HG03025 (cell line): ENCODE measurements around the gene CUX1.
"Not testable (repeated sequence)": the region's sequence is repeated elsewhere in the genome, so short reads cannot be mapped to it uniquely, and the experiment has no call there.

Experiments used
- ATAC-seq: cut with Tn5 transposase; IDR thresholded peaks from one replicate; pipeline ENCODE4 v1.9.1; 2021; ENCODE audit warnings: mild to moderate bottlenecking, moderate library complexity; ENCODE audit not compliant: unreplicated experiment, low FRiP score

The CUX1 gene

DNA sequence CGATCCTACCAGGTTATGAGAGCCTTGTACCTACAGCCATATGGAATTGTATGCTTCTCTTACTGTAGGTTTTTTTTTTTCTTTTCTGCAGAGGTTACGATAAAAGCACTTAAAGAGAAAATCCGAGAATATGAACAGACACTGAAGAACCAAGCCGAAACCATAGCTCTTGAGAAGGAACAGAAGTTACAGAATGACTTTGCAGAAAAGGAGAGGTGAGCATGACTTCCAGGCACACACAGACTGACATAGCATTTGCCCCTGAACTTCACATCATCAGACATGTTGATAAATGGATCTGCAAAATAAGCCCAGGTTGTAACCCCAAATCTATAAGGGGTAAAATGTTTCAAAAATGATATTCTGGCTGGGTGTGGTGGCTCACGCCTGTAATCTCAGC, 286.8 kb downstream of the CUX1 start:
- ATAC-seq = no peak

DNA sequence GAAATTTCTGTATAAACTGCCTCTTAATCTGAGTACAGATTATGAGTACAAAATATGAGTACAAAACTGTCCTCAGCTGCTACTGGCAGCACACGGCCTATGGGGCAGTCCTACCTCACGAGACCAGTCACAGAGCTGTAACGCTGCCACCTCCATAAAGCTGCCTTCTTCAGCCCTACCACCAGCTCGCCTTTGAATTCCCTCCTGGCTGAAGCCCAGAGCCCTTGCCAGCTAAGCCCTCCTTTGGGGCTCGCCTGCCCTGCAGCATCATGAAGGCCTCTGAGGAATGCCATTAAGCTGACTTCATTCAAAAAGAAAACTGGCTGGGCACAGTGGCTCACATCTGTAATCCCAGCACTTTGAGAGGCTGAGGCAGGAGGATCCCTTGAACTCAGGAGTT, 289.2 kb downstream of the CUX1 start:
- ATAC-seq = no peak

DNA sequence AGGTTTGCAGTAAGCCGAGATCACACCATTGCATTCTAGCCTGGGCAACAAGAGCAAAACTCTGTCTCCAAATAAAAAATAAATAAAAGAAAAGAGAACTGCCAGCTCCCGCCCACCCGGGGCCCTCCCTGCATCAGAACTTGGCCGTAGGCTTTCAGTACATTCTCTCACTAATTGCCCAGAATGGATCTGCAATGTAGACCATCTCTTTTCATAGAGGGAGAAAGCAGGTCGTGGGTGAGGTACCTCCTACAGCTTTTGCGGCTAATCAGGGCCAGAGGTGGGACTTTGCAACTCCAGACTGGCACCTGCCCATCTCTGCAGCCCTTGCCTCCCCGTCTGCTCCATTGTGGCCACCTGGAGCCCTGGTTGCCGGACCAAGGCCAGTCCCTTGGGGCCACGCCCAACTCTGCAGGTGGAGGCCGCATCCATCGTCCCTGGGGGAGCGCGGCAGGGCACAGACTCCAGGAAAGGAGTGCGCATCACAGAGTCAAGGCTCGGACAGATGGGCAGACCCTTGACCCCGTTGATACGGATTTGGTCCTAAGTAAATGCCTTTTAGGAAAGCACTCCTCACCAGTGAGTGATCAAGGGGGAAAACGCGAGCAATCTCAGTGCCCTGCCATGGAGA, 290.2 kb downstream of the CUX1 start:
- ATAC-seq = no peak

DNA sequence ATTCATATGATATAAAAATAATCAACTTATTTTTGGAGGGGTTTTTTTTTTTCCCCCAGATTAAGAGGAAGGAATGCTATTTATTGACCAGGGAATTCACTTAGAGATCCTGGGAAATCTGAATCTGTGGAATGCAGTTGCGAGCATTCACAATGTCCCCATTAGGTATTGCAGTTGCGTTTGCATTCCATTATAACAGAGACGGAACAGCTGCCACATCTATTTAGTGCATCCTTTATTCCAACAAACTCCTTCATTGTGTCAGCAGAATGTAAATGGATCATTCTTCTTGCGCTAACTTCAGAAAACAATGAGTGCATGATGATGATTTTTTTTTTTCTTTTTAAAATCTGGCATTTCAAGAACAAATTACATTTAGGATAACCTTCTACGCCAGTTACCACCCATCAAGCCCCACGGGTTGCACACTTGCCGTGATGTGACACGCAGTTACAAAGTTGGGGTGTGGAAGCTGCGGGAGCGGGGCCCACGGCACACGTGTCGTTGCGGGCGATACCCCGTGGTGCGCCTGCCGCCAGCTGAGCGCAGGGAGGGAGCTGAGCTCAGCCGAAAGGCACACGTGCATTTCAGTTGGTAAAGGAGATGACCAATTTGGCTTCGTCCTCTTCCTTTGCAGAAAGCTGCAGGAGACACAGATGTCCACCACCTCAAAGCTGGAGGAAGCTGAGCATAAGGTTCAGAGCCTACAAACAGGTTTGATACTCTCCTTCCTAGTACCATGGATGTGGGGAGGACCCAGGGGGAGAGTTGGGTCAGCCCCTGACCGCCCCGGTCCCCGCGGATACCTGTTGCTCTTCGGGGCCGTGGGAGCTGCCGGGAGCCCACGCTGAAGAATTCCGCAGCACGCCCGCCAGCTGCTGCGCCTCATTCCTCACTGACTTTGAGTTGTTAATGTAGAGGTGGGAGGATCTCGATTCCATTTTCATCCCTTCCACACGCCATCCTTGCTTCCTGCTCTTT, 293.9 kb downstream of the CUX1 start:
- ATAC-seq = no peak

DNA sequence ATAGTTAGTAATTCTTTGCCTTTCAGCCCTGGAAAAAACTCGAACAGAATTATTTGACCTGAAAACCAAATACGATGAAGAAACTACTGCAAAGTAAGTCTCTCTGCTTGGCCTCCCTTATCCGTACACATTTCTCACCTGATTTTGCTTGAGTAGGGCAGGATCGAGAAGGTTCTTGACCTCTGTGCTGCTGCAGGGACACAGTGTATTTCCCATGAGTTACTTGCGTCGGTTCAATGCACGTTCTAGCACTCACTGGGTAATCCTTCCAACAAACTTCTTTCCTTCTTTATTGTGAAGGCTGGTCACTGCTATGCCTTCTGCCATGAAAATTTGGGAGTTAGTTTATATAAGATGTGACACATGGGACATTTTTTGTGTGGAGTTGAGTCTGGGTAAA, 297.8 kb downstream of the CUX1 start:
- ATAC-seq = no peak

DNA sequence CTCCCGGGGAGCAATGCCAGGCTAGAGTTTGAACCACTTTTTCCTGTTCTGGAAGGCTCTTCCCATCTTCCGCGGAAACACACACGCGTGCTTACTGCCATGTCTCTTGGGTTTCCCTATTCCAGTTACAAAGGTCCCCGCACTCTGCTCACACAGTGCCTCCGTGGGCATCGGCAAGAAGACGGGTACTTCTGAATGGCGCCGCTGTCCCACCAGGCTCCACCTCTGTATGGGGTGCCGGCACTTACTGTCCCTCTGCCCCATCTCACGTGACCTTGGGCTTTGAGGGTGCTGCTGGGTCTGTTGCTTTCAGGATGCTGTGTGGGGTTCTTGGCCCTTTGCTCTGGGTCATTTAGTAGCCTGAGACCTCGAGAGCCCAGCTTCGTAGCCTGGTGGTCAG, 298.5 kb downstream of the CUX1 start:
- ATAC-seq = no peak

DNA sequence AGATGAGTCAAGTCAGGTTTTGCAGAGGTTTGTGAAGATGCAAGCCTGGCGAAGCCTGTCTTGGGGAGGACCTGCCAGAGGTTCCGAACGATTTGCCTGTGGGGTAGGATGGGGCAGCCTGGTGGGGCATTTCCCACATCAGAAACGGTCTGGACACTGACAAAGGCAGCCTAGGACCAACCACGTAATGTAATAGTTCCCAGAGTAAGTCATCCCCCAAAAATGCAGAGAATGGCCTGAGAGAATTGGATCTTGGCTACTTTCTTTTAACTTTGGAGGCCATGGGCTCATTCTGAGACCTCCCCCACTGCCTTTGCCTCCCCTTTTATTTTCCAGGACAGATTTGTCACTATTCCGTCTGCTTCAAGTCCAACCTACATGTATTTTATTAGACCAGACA, 300.3 kb downstream of the CUX1 start:
- ATAC-seq = no peak

DNA sequence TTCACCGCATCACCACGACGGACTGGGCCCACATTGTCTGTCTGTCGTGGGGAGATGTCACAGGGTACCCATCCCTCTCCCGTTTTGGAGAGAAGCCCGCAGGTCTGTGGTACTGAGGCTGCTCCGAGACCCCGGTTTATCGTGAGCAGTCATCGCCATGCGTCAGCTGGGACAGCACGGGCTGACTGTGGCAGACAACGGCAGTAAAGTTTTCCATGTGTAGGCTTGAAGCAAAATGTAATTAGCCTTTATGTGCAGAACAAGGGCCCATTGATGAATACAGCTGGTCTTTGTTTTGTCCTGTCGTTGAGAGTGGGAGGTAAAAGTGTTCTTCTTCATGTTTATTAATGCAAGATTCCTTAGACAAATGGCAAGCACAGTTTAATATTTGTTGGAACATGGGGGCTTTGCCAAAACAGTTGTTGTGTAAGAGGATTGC, 301.8 kb downstream of the CUX1 start:
- no peak for ATAC-seq

DNA sequence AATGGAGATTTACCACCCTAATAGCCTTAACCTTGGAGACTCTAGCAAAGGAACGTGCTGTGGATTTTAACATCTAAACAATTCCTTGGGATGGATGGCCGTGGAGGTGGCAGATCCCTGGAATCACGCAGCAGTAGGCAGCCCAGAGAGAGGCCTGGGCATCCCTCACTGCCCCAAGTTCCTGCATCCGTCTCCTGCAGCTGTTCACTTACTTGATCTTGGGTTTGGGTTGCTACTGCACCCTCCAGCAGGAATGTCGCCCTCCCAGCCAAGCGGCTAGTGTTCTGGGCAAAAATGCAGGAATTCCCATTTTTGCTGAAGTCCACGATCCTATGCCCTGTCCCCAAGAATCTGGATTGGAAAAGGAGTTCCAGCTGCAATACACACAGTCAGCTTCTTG, 302.5 kb downstream of the CUX1 start:
- no peak for ATAC-seq

DNA sequence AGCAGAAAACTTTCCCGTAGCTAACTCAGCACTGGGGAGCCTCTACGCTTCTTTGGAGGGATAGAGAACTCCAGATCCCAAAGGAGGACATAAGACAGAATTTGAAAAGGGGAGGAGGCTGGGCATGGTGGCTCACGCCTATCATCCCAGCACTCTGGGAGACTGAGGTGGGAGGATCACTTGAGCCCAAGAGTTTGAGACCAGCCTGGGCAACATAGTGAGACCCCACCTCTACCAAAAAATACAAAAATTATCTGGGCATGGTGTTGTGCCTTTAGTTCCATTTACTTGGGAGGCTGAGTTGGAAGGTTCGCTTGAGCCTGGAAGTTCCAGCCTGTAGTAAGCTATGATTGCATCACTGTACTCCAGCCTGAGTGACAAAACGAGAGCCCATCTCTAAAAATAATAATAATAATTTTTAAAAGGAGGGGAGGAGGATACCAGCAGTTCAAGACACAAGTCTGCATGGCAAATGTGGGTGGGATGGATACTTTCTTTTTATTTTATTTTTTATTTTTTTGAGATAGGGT, 303.3 kb downstream of the CUX1 start:
- ATAC-seq = no peak

DNA sequence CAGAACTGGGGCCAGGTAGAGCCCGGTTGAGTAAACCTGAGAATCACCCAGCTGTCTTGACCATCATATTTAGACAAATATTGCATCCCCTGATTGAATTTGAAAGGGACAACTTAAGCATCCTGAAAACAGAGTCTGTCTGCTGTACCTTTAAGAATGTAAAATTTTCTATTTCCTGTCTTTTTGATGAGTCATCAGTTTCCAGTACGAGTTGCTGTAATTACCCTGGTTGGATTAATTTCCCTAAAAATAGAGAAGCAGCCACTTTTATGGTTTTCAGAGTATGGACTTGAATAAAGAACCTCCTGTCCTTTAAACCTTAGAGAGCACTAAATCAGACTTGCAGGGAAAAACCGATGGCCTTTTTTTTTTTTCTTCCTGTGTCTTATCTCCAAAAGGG, 304.6 kb downstream of the CUX1 start:
- no peak for ATAC-seq

DNA sequence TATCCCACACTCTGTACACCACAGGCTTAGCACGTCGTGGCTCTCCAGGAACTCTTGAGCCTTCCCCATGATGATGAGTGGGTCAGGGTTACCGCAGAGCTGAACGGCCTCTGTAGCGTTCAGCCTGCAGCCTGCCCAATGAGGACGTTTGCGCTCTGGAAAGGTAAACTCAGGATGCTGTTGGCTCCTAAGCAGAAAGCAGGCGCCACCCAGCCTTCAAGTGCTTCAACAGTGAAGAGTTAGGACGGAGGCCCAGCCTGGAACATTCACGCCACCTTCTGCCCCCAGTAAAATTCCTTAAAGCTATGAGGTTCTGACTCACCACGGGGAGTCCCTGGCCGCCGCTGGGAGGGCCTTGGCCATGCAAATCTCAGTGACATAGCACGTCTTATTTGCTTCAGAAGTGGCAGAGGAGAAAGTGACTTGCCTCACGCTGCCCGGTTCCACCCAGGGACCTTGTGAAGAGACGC, 307.7 kb downstream of the CUX1 start:
- no peak for ATAC-seq

DNA sequence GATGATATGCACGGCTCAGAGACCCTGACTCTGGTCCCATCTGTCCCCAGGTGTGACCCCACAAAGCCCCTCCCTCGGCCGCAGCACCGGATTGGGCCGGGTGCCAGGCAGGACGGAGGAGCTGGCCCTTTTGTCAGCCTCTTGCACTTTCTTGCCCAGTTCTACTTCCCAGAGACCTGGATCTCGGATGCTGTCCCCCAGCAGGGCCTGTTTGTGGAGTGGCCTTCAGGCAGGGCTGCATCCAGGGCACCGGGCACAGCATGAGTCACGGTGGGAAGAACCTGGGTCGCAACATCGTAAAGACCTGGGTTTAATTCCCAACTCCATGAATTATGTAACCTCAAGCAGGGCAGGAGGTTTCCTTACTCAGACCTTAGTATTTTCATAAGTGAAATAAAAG, 310.9 kb downstream of the CUX1 start:
- ATAC-seq = no peak

DNA sequence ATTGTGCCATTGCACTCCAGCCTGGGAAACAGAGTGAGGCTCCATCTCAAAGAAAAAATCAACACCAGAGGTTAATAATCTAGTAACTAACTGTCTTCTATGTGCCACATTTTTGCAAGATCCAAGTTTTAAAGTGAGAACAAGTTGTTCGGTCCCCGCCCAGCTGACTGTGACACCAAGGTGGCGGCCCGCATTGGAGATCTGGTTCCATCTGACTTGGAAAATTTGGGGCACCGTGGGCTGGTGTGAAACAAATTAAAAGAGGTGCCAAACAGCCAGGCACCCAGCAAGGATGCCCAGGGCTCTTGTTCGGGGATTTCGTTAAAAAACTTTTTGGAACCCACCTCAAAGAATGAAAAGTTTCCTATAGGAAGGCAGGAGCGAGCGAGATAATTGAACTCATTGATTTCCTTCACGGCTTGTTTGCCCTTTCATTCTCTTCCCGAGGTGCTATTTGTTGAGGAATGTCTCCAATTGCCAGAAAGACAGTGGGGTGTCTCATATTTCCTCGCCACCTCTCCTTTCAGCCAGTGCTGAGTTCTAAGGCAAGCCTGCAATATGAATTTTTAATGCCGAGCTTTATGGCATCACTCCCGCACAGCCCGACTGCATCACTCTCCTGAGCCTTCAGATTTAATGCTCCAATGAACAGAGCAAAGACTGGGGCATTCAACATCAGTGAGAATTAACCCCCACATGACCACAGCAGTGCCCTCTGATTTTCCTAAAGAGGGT, 312.4 kb downstream of the CUX1 start:
- no peak for ATAC-seq

DNA sequence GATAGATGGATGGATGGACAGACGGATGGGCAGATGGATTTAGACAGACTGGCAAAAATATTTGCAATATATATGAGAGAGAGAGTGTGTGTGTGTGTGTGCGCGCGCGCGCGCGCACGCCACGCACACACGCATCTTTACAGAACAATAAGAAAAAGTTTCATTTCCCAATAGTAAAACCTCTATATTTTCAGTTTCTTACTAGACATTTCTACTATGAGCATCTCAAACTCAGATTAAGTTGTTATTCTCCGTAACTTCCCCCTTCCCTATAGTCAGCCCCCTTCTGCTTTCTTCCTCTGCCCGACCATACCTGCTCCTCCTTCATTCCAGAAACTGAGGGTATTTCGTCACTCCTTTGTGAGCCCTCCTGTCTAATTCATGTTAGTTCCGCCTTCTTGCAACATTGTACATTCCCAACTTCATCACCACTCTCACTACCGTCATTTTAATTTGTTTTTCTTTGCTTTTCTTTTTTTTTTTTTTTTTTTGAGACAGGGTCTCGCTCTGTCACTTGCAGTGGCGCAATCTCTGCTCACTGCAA, 314.9 kb downstream of the CUX1 start:
- no peak for ATAC-seq

DNA sequence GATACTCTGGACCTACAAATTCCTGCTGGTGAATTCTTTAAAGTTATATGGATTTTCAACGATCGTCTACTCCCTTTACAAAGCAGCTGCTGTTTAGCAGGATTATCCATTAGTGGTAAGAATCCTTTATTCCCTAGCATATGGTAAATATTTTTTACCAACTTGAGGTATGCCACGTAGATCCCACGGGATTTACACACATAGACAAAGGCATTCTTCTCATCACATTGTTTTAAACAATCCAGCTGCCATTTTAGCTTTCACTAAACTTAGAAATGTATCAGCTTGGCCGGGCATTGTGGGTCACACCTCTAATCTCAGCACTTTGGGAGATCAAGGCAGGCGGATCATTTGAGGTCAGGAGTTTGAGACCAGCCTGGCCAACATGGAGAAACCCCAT, 321.2 kb downstream of the CUX1 start:
- no peak for ATAC-seq

DNA sequence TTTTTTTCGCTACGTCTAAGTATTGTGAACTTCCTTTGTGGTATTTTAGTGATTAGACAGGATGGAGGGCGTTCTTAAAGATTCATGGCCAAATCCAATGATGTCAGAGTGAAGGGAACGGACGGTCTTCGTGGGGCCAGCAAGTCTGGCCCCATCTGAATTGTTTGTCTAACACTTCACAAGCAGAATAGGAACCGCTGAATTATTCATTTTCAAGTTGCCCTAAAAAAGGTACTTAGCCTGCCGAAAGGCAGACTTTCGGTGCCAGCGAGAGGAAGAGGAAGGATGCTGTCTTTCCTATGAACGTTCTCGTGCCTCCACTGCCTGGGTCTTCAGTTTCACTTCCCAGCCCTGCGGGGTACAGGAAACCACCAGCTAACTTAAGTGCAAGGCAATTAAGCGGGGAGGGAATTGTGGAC, 323.5 kb downstream of the CUX1 start:
- no peak for ATAC-seq

DNA sequence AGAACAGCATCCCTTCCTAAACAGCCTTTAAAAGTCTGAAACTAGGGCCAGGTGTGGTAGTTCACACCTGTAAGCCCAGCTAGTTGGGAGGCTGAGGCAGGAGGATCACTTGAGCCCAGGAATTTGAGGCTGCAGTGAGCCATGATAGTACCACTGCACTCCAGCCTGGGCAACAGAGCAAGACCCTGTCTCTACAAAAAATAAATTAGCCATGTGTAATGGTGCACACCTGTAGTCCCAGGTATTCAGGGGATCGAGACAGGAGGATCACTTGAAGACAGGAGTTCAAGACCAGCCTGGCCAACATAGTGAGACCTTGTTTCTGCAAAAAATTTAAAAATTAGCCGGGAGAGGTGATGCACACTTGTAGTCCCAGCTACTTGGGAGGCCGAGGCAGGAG, 325.0 kb downstream of the CUX1 start:
- not testable (repeated sequence) for ATAC-seq

DNA sequence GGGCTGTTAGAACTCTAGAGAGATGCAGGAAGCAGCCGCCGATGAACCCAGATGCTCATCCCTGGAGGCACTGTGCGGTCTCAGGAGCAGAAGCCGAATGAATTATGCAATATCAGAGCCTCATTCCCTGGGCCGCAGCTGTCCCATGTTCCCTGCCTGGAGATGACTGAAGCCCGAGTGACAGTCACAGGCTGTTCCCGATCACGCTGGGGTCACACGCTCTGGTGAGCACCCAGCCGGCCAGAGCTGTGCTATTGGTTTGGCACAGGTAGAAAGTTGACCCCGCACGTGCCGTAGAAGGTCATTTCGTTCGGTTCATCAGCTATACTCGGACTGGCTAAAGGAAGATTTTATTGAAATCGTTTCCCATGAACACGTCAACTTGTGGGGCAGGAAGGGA, 328.7 kb downstream of the CUX1 start:
- no peak for ATAC-seq

DNA sequence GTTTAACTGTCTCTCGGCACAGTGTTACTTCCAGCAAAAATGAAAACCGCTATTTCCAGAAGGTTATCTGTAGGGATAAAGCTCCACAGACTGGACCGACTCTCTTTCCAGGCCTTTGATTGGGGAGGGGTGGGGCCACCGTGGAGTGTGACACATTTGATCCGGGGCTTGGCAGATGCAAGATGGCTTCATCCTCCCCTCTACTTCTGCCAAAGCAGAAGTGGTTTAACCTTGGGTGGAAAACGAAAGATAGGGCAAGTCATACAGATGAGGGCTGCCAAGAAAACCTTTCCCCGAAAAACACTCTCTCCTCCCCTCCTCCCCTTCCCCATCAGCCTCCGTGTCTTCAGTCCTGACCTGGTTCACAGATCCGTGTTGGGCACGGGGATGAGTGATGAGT, 329.6 kb downstream of the CUX1 start:
- no peak for ATAC-seq

DNA sequence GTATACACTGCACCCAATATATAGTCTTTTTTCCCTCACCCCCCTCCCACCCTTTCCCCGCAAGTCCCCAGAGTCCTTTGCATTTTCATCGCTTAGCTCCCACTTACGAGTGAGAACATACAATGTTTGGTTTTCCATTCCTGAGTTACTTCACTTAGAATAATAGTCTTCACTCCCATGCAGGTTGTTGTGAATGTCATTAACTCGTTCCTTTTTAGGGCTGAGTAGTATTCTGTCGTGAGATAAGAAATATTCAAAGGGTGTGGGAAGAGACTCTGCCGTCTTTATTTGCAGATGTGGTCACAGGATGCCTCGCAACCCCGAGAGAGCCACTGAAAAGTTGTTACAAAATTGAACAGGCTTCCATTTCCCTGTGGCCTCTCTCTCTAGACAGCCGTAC, 331.4 kb downstream of the CUX1 start:
- ATAC-seq = no peak
